ENCODE results near the gene MOCS2. TPM values are rescaled to one million over a fixed set of nuclear protein-coding genes. Genes with fewer than 3 reads are reported as not detected.

MOCS2 gene
- total and polyA plus RNA-seq, 2 of the 8 experiments (the other 6 are each of a cell fraction or from before 2014, with no cell fraction given), result 6.7 to 16.1 TPM

GRCh38 chr5:53089481-53089991 lies 20.0 kb downstream of the MOCS2 start:
- Histone ChIP-seq H4K91ac (replicated peaks; ENCODE audit: insufficient read length, low read length) (no peak overlapping the region), H4K8ac (ENCODE audit: extremely low read depth, insufficient read depth, low read length) (no peak overlapping the region)
- 91% methylated on average over 4 of the region's 4 CpGs; no CpG with 5 or more reads in 1 of the 2 experiments for WGBS, 2 experiments (ENCODE audit: extremely low coverage in 1 of 2, insufficient coverage in 1 of 2, insufficient read length in 1 of 2, insufficient replicate concordance in 2 of 2, low coverage in 1 of 2, low lambda C conversion rate in 2 of 2, missing lambda C conversion rate in 1 of 2)

More at GRCh38 chr5:53089481-53089991, 20.0 kb downstream of the MOCS2 start:
- Histone ChIP-seq H3K27ac (ENCODE audit: low read depth, low read length) (no peak overlapping the region), H3K14ac (ENCODE audit: insufficient read length) (no peak overlapping the region), H2BK15ac (ENCODE audit: low read length) (no peak overlapping the region), H4K5ac (ENCODE audit: insufficient read length, low read depth, low read length) (no peak overlapping the region), H3K27me3 (replicated peaks in 1 of 4; ENCODE audit: control insufficient read depth in 3 of 4, extremely low read depth in 1 of 4, insufficient read depth in 3 of 4, low read length in 3 of 4) (no peaks in the 10 kb centered on the region), H3K4me3 (ENCODE audit: extremely low read depth in 1 of 4, insufficient read depth in 2 of 4, low read depth in 3 of 4, low read length in 4 of 4) (no peak overlapping the region), H3K56ac (replicated peaks; ENCODE audit: insufficient read length, low read depth, low read length) (no peak overlapping the region), H3K4me1 (replicated peaks in 1 of 4; ENCODE audit: control insufficient read depth in 3 of 4, insufficient read depth in 4 of 4, low read length in 3 of 4) (no peaks in the 10 kb centered on the region), H2BK120ac (replicated peaks; ENCODE audit: low read depth, low read length) (no peak overlapping the region), H3K79me2 (ENCODE audit: control insufficient read depth in 1 of 2, insufficient read depth in 2 of 2, low read length in 2 of 2) (no peaks in the 10 kb centered on the region), H3K9me3 (ENCODE audit: insufficient read depth in 2 of 2, low read depth in 1 of 2, low read length in 1 of 2) (no peaks in the 10 kb centered on the region), H2BK5ac (ENCODE audit: low read depth, low read length) (no peak overlapping the region), H2AK5ac (ENCODE audit: low read depth, low read length) (no peak overlapping the region), H2BK20ac (ENCODE audit: low read length) (no peak overlapping the region), H3K4me2 (ENCODE audit: insufficient read depth in 1 of 2, low read depth in 2 of 2, low read length in 2 of 2) (no peak overlapping the region), H3K18ac (ENCODE audit: extremely low read depth, low read length) (no peak overlapping the region), H3K23ac (ENCODE audit: insufficient read length) (no peak overlapping the region), H3K4ac (replicated peaks; ENCODE audit: insufficient read length, low read depth, low read length) (no peak overlapping the region), H3K9ac (replicated peaks in 1 of 4; ENCODE audit: extremely low read depth in 1 of 4, low read depth in 3 of 4, low read length in 3 of 4) (no peak overlapping the region), H4K20me1 (replicated peaks in 1 of 2; ENCODE audit: control insufficient read depth in 1 of 2, insufficient read depth in 2 of 2, low read length in 2 of 2) (no peaks in the 10 kb centered on the region), H3K36me3 (ENCODE audit: control insufficient read depth in 2 of 4, insufficient read depth in 4 of 4, low read length in 3 of 4) (no peaks in the 10 kb centered on the region), H2BK12ac (ENCODE audit: low read depth, low read length) (no peak overlapping the region), H3K79me1 (ENCODE audit: low read depth, low read length) (no peaks in the 10 kb centered on the region), H3K23me2 (ENCODE audit: low read depth, low read length) (no peaks in the 10 kb centered on the region), H2AFZ (ENCODE audit: low read length) (no peak overlapping the region)
- POLR2A ChIA-PET (ENCODE audit: partially characterized antibody), result no interaction called here
- FAIRE-seq, result no peak
- DNase-seq (ENCODE audit: low read depth in 1 of 2, low spot score in 2 of 2), result no peak
- TF ChIP-seq CREB1 (IDR thresholded peaks at IDR 0.05), result no peak
- no peak for TF ChIP-seq KDM1A (IDR thresholded peaks at IDR 0.05; ENCODE audit: borderline replicate concordance, low read length)
- no peak for TF ChIP-seq EP300 (IDR thresholded peaks at IDR 0.05; ENCODE audit: borderline replicate concordance in 1 of 2, low read depth in 2 of 2, low read length in 2 of 2)
- TF ChIP-seq BCL11A (IDR thresholded peaks at IDR 0.05; ENCODE audit: low read depth in 2 of 2, low read length in 2 of 2), result no peak
- TF ChIP-seq SP1 (IDR thresholded peaks at IDR 0.05; ENCODE audit: low read depth, low read length), result no peak
- no peak for TF ChIP-seq HDAC2 (IDR thresholded peaks at IDR 0.05; ENCODE audit: borderline replicate concordance in 1 of 2, low read depth in 2 of 2, low read length in 2 of 2)
- TF ChIP-seq EZH2 (IDR thresholded peaks at IDR 0.05; ENCODE audit: low read depth, low read length, severe bottlenecking), result no peak
- no peak for TF ChIP-seq CHD1 (IDR thresholded peaks at IDR 0.05; ENCODE audit: low read depth, low read length)
- no peak for TF ChIP-seq USF2 (IDR thresholded peaks at IDR 0.05; ENCODE audit: low read length)
- TF ChIP-seq SP2 (IDR thresholded peaks at IDR 0.05; ENCODE audit: low read length), result no peak
- TF ChIP-seq FOSL1 (IDR thresholded peaks at IDR 0.05; ENCODE audit: insufficient read depth, low read depth, low read length), result no peak
- no peak for TF ChIP-seq POLR2AphosphoS5 (IDR thresholded peaks at IDR 0.05; ENCODE audit: low read depth, low read length)
- CTCF ChIA-PET (ENCODE audit: partially characterized antibody), result interaction anchor here (0.7 to 7.2 kb wide), 4 partner anchors 8 to 141 kb away, joined by 3 to 66 read pairs (median 4); no protein-coding TSS in a partner anchor
